Endothelial cell of umbilical vein (primary cell): ENCODE data around the gene ARHGAP9. TPM values are rescaled to one million over a fixed set of nuclear protein-coding genes. Genes with fewer than 3 reads are reported as not detected.

Source experiments
- BruUV-seq: library from RNA; stranded (reverse); fragments of 400-500 nt; replicated peaks from 2 replicates; lab custom pipeline; 2021; lab: Mats Ljungman, UMichigan
- CTCF ChIA-PET: fragments of 300-600, 350-600 bp; sonication (Branson Sonifier 250); formaldehyde crosslinking; loops from one replicate; lab custom pipeline; 2021; ENCODE audit warnings: antibody characterized with exemption, inconsistent platforms; lab: Charles Lee
- POLR2A ChIA-PET: fragments of 300-600, 350-600 bp; sonication (Branson Sonifier 250); formaldehyde crosslinking; loops from one replicate; lab custom pipeline; 2021; ENCODE audit warnings: antibody characterized with exemption, inconsistent platforms; lab: Charles Lee
- DNase-seq: peaks from one replicate; pipeline ENCODE4 v3.0.0-alpha.2; 2011; ENCODE audit warnings: low read depth, low spot score
- FAIRE-seq: peaks from 2 replicates; lab custom pipeline; 2011; peaks lifted over from hg19 to GRCh38; lab: Jason Lieb, UNC
- H2AFZ ChIP-seq: 2 replicates; pipeline ENCODE4 v1.6.0; 2012; ENCODE audit warnings: low read depth, low read length, control low read depth, inconsistent platforms
- H3K27ac ChIP-seq: 2 replicates; pipeline ENCODE4 v1.5.1; 2011; ENCODE audit warnings: low read depth, mild to moderate bottlenecking, control low read depth, low read length, moderate library complexity; ENCODE audit not compliant: insufficient read depth
- H3K27me3 ChIP-seq, 2 experiments: 2 replicates each; pipeline versions ENCODE4 v1.6.0 to v1.6.1; 2011; ENCODE audit warnings: low read length in 2 of 2, mixed read lengths in 1 of 2; ENCODE audit not compliant: control insufficient read depth in 2 of 2, insufficient read depth in 2 of 2
- H3K36me3 ChIP-seq, 2 experiments: 2 replicates in 1 of 2; 3 replicates in 1 of 2; pipeline ENCODE4 v1.5.1; 2011; ENCODE audit warnings: low read length in 2 of 2, mild to moderate bottlenecking in 1 of 2, moderate library complexity in 1 of 2; ENCODE audit not compliant: control insufficient read depth in 2 of 2, insufficient read depth in 2 of 2; ENCODE audit errors: extremely low read depth in 1 of 2
- H3K4me1 ChIP-seq: 3 replicates; pipeline ENCODE4 v1.5.1; 2011; ENCODE audit warnings: mild to moderate bottlenecking, low read length; ENCODE audit not compliant: control insufficient read depth, insufficient read depth; ENCODE audit errors: extremely low read depth
- H3K4me2 ChIP-seq: 2 replicates; pipeline ENCODE4 v1.6.1; 2011; ENCODE audit warnings: low read length, control low read depth, mixed read lengths; ENCODE audit not compliant: insufficient read depth
- H3K4me3 ChIP-seq, 3 experiments: fragments of 200-600 bp in 1 of 3; sonication (generic), shearing (Covaris generic) in 1 of 3; replicated peaks in 1 of 3; 2 replicates each; pipeline ENCODE4 v1.5.1; 2011 to 2016; ENCODE audit warnings: control low read depth in 3 of 3, low read length in 3 of 3, mild to moderate bottlenecking in 2 of 3, inconsistent platforms in 1 of 3, low read depth in 1 of 3, moderate library complexity in 1 of 3; ENCODE audit not compliant: insufficient read depth in 1 of 3
- H3K79me2 ChIP-seq: 2 replicates; pipeline ENCODE4 v1.6.0; 2012; ENCODE audit warnings: low read length, inconsistent platforms; ENCODE audit not compliant: control insufficient read depth, insufficient read depth
- H3K9ac ChIP-seq: replicated peaks from 2 replicates; pipeline ENCODE3; 2011; ENCODE audit warnings: low read length, control low read depth; ENCODE audit not compliant: insufficient read depth; ENCODE audit errors: extremely low read depth
- H3K9me1 ChIP-seq: replicated peaks from 3 replicates; pipeline ENCODE4 v1.6.0; 2011; ENCODE audit warnings: mild to moderate bottlenecking, low read length; ENCODE audit not compliant: control insufficient read depth, insufficient read depth; ENCODE audit errors: extremely low read depth
- H3K9me3 ChIP-seq: replicated peaks from 2 replicates; pipeline ENCODE4 v1.5.1; 2012; ENCODE audit warnings: low read length, inconsistent platforms; ENCODE audit not compliant: control insufficient read depth, insufficient read depth
- H4K20me1 ChIP-seq: replicated peaks from 2 replicates; pipeline ENCODE3; 2011; ENCODE audit warnings: mild to moderate bottlenecking, low read length; ENCODE audit not compliant: control insufficient read depth, insufficient read depth; ENCODE audit errors: extremely low read depth
- EZH2 ChIP-seq: IDR thresholded peaks from 2 replicates; pipeline ENCODE4 v1.6.1; 2012; ENCODE audit warnings: borderline replicate concordance, low read depth, mild to moderate bottlenecking, moderate library complexity, low read length, inconsistent platforms; ENCODE audit not compliant: severe bottlenecking
- FOS ChIP-seq: IDR thresholded peaks from 2 replicates; pipeline ENCODE4 v1.6.1; 2011; ENCODE audit warnings: mild to moderate bottlenecking, low read length, moderate library complexity, borderline replicate concordance; ENCODE audit not compliant: insufficient read depth
- GATA2 ChIP-seq: IDR thresholded peaks from 2 replicates; pipeline ENCODE4 v1.7.0; 2011; ENCODE audit warnings: low read depth, mild to moderate bottlenecking, moderate library complexity, mixed read lengths, low read length; ENCODE audit not compliant: insufficient read length, insufficient read depth
- JUN ChIP-seq: IDR thresholded peaks from 2 replicates; pipeline ENCODE4 v1.6.1; 2011; ENCODE audit warnings: borderline replicate concordance, low read depth; ENCODE audit not compliant: insufficient read length, insufficient read depth
- MYC ChIP-seq: IDR thresholded peaks from one replicate; pipeline ENCODE4 v1.6.1; 2011; ENCODE audit warnings: mild to moderate bottlenecking, low read depth, low read length
- POLR2A ChIP-seq: IDR thresholded peaks from 2 replicates; pipeline ENCODE4 v1.6.1; 2012; ENCODE audit warnings: low read depth, mild to moderate bottlenecking, control low read depth, low read length
- POLR2AphosphoS5 ChIP-seq: IDR thresholded peaks from 2 replicates; pipeline ENCODE4 v1.6.1; 2012; ENCODE audit warnings: low read depth, mild to moderate bottlenecking, control low read depth, low read length, moderate library complexity; ENCODE audit not compliant: insufficient read depth
- dilution Hi-C: fragments of 300-500 bp; cut with MboI; formaldehyde crosslinking; loops from one replicate; pipeline ENCODE4 v1.15.0; 2019; ENCODE audit warnings: low sequenced_read_pairs; ENCODE audit not compliant: extremely low pct_ligation_motif_present
- intact Hi-C: fragments of 100-400 bp; cut with micrococcal nuclease; formaldehyde crosslinking; loops from one replicate; pipeline ENCODE4 v1.10.0; 2022
- polyA plus RNA-seq, 4 experiments: library from polyadenylated mRNA; depleted of rRNA in 3 of 4; stranded (reverse) in 3 of 4; unstranded in 1 of 4; fragments of >200 nt; gene quantifications; 2 replicates each; pipeline versions ENCODE4 v1.2.1 to v1.2.3, GENCODE V29; 2011 to 2012; ENCODE audit warnings: missing spikeins in 1 of 4
- total RNA-seq: library from RNA; stranded (reverse); gene quantifications from 2 replicates; pipeline ENCODE4 v1.2.3, GENCODE V29; 2021
- TF ChIP-seq, protein P1 (sequence below): IDR thresholded peaks from 2 replicates; pipeline ENCODE4 v1.6.1; 2011; ENCODE audit not compliant: insufficient read depth, insufficient read length
- TF ChIP-seq, protein P2 (sequence below), 2 donors: IDR thresholded peaks; 1 replicate in 1 of 2; 2 replicates in 1 of 2; pipeline ENCODE4 v1.5.1; 2011; ENCODE audit warnings: low read length in 2 of 2, mild to moderate bottlenecking in 2 of 2, moderate library complexity in 2 of 2, control low read depth in 1 of 2, inconsistent platforms in 1 of 2, low read depth in 1 of 2; ENCODE audit not compliant: insufficient read depth in 1 of 2; ENCODE audit errors: extremely low read depth in 1 of 2

The ARHGAP9 gene
- total and polyA plus RNA-seq, 2 donors (not counting 3 experiments of a cell fraction or from before 2014, with no cell fraction given): 0.25 to 0.38 TPM

GRCh38 chr12:57515934-57516541, 36.4 kb upstream of the ARHGAP9 start:
- ChIA-PET CTCF (interaction anchor here (1.8 kb wide), 1 partner anchor 11 kb away, joined by 4 read pairs; no protein-coding TSS in a partner anchor), POLR2A (interaction anchor here (0.9 kb wide), 1 partner anchor 17 kb away, joined by 4 read pairs; no protein-coding TSS in a partner anchor)
- H3K4me1 ChIP-seq: peaks cover 23% of the 10 kb centered on the region
- FAIRE-seq: no peak
- H3K4me3 ChIP-seq: no peak overlapping the region
- H4K20me1 ChIP-seq: no peaks in the 10 kb centered on the region
- H3K9ac ChIP-seq: no peak overlapping the region
- no peak for DNase-seq
- no peak overlapping the region for H3K4me2 ChIP-seq
- no peak overlapping the region for H2AFZ ChIP-seq
- no peaks in the 10 kb centered on the region for H3K9me3 ChIP-seq
- H3K9me1 ChIP-seq: no peaks in the 10 kb centered on the region
- TF ChIP-seq GATA2 (no peak), MYC (no peak), FOS (no peak), POLR2A (no peak), EZH2 (no peak)
- TF ChIP-seq, protein P1, sequence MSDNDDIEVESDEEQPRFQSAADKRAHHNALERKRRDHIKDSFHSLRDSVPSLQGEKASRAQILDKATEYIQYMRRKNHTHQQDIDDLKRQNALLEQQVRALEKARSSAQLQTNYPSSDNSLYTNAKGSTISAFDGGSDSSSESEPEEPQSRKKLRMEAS: no peak
- H3K79me2 ChIP-seq: peaks cover 23% of the 10 kb centered on the region
- intact Hi-C loops: no loop called here
- peaks cover 33 to 45% of the 10 kb centered on the region in 2 experiments for H3K36me3 ChIP-seq
- TSS peak; percentile 5 for BruUV-seq
- dilution Hi-C loops: no loop called here
- H3K27ac ChIP-seq: no peak overlapping the region
- H3K27me3 ChIP-seq: no peaks in the 10 kb centered on the region

- FAIRE-seq: no peak
- ChIA-PET POLR2A (interaction anchor here (1.0 kb wide), 1 partner anchor 21 kb away, joined by 10 read pairs; no protein-coding TSS in a partner anchor), CTCF (no interaction called here)
- no TSS peak for BruUV-seq
- intact Hi-C loops: no loop called here
- Histone ChIP-seq H3K9me3 (no peaks in the 10 kb centered on the region), H3K4me2 (no peak overlapping the region), H4K20me1 (no peaks in the 10 kb centered on the region), H3K27me3 (no peaks in the 10 kb centered on the region), H3K9ac (no peak overlapping the region), H3K36me3 (peaks cover 33 to 45% of the 10 kb centered on the region in 2 experiments), H3K4me1 (peaks cover 23% of the 10 kb centered on the region), H2AFZ (no peak overlapping the region), H3K79me2 (peaks cover 23% of the 10 kb centered on the region), H3K4me3 (no peak overlapping the region), H3K27ac (no peak overlapping the region), H3K9me1 (no peaks in the 10 kb centered on the region)
- TF ChIP-seq, protein P1: no peak
- no peak for TF ChIP-seq POLR2A
- no peak for TF ChIP-seq JUN
- TF ChIP-seq EZH2: no peak
- TF ChIP-seq FOS: no peak
- no peak for TF ChIP-seq POLR2AphosphoS5
- TF ChIP-seq GATA2: no peak
- no peak for TF ChIP-seq MYC
- TF ChIP-seq, protein P2, sequence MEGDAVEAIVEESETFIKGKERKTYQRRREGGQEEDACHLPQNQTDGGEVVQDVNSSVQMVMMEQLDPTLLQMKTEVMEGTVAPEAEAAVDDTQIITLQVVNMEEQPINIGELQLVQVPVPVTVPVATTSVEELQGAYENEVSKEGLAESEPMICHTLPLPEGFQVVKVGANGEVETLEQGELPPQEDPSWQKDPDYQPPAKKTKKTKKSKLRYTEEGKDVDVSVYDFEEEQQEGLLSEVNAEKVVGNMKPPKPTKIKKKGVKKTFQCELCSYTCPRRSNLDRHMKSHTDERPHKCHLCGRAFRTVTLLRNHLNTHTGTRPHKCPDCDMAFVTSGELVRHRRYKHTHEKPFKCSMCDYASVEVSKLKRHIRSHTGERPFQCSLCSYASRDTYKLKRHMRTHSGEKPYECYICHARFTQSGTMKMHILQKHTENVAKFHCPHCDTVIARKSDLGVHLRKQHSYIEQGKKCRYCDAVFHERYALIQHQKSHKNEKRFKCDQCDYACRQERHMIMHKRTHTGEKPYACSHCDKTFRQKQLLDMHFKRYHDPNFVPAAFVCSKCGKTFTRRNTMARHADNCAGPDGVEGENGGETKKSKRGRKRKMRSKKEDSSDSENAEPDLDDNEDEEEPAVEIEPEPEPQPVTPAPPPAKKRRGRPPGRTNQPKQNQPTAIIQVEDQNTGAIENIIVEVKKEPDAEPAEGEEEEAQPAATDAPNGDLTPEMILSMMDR (IDR thresholded peaks at IDR 0.05; ENCODE audit: extremely low read depth in 1 of 2, insufficient read depth in 1 of 2, low read depth in 1 of 2, low read length in 2 of 2): no peak
- dilution Hi-C loops: no loop called here
- no peak for DNase-seq
Measured at GRCh38 chr12:57515408-57515933, 35.8 kb upstream of the ARHGAP9 start.
